Lower lobe of right lung (tissue), 2 donors: Measurements from ENCODE around the gene C11orf98. TPM values are rescaled to one million over a fixed set of nuclear protein-coding genes. Genes with fewer than 3 reads are reported as not detected.
"Not testable (repeated sequence)": the region's sequence is repeated elsewhere in the genome, so short reads cannot be mapped to it uniquely, and the experiment has no call there.

Experiments used
- ATAC-seq, 2 donors: fragments of 200-7000 bp; cut with Tn5 transposase; one replicate each; pipeline ENCODE4 v1.9.1; 2020 to 2022; ENCODE audit warnings: mild to moderate bottlenecking in 2 of 2, moderate library complexity in 2 of 2
- DNase-seq: peaks from one replicate; pipeline ENCODE4 v3.0.0-alpha.2; 2020
- H3K27ac ChIP-seq: fragments of 200-600 bp; one replicate; pipeline ENCODE4 v1.8.0; 2022
- H3K27me3 ChIP-seq: fragments of 200-600 bp; one replicate; pipeline ENCODE4 v1.8.0; 2022; ENCODE audit warnings: low read depth
- H3K36me3 ChIP-seq: fragments of 200-600 bp; one replicate; pipeline ENCODE4 v1.8.0; 2022; ENCODE audit warnings: mild to moderate bottlenecking
- H3K4me1 ChIP-seq: fragments of 200-600 bp; one replicate; pipeline ENCODE4 v1.8.0; 2022
- H3K4me3 ChIP-seq: fragments of 200-600 bp; one replicate; pipeline ENCODE4 v1.8.0; 2022; ENCODE audit warnings: mild to moderate bottlenecking
- H3K9me3 ChIP-seq: fragments of 200-600 bp; one replicate; pipeline ENCODE4 v1.8.0; 2022
- intact Hi-C: fragments of 100-400 bp; cut with DNase I; formaldehyde crosslinking; loops from one replicate; pipeline ENCODE4 v1.11.0; 2022
- total RNA-seq: library from RNA; stranded (reverse); fragmentation: NEBNext Ultra II Directional; extraction: Animal tissue kit (Norgen Biotek cat#: 25700); gene quantifications from one replicate; pipeline ENCODE4 v1.2.1, GENCODE V29; 2021
- TF ChIP-seq, protein P1 (sequence below): fragments of 200-600 bp; IDR thresholded peaks from one replicate; pipeline ENCODE4 v1.8.0; 2022; ENCODE audit warnings: antibody characterized with exemption, mild to moderate bottlenecking
- donor health status: DM: no; HTN: yes; CAD: no; lungs with severe emphysema.

Gene C11orf98
- total RNA-seq, 1 donor from 2014 or later = 37.1 TPM

DNA sequence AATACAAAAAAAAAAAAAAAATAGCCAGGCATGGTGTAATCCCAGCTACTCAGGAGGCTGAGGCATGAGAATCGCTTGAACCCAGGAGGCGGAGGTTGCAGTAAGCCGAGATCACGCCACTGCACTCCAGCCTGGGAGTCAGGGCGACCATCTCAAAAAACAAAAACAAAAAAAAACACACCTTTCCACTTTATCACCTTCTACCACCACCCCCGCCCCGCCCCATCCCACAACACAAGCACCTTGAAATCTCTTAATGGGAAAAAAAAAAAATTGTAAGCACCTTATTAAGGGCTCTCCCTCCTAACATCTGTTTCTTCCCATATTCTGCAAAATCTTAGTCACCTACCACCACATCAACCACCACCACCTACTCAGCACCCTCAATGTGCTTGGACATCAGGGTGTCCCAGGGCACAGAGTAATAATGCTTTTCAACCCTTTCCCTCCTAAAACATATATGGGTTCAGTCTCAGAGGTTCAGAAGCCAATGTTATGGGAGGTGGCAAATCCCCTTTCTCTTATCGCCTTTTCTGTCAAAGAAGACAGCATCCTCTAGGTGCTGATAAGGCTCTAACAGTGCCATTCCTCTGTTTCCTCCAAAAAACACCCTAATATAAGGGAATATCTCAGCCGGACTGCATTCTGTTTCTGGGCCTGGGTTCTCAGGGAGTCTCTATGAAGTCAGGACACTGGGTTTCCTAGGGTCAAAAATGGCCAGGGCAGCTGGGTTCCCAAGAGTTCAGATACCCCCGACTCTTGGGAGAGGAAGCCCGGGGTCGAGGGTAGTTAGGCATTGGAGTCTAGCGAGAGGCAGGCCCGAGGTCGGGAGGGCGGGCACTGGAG is 12.6 kb downstream of the C11orf98 start:
- no peak for ATAC-seq
- Histone ChIP-seq H3K4me1 (peaks cover 23% of the 10 kb centered on the region), H3K9me3 (no peaks in the 10 kb centered on the region), H3K27me3 (no peaks in the 10 kb centered on the region), H3K27ac (peak overlapping the region; percentile 91), H3K4me3 (peak overlapping the region; percentile 80), H3K36me3 (peaks cover 22% of the 10 kb centered on the region)
- intact Hi-C loops = no loop called here
- no peak for DNase-seq
- TF ChIP-seq, protein P1, sequence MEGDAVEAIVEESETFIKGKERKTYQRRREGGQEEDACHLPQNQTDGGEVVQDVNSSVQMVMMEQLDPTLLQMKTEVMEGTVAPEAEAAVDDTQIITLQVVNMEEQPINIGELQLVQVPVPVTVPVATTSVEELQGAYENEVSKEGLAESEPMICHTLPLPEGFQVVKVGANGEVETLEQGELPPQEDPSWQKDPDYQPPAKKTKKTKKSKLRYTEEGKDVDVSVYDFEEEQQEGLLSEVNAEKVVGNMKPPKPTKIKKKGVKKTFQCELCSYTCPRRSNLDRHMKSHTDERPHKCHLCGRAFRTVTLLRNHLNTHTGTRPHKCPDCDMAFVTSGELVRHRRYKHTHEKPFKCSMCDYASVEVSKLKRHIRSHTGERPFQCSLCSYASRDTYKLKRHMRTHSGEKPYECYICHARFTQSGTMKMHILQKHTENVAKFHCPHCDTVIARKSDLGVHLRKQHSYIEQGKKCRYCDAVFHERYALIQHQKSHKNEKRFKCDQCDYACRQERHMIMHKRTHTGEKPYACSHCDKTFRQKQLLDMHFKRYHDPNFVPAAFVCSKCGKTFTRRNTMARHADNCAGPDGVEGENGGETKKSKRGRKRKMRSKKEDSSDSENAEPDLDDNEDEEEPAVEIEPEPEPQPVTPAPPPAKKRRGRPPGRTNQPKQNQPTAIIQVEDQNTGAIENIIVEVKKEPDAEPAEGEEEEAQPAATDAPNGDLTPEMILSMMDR = no peak

DNA sequence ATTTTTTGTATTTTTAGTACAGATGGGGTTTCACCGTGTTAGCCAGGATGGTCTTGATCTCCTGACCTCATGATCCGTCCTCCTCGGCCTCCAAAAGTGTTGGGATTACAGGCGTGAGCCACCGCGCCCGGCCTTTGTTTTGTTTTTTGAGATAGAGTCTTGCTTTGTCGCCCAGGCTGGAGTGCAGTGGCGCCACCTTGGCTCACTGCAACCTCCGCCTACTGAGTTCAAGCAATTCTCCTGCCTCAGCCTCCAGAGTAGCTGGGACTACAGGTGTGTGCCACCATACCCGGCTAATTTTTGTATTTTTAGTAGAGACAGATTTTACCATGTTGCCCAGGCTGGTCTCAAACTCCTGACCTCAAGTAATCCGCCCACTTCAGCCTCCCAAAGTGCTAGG is 14.7 kb downstream of the C11orf98 start:
- intact Hi-C loops, H3K4me3 ChIP-seq, H3K27me3 ChIP-seq, H3K9me3 ChIP-seq, DNase-seq, ATAC-seq, H3K27ac ChIP-seq: not testable (repeated sequence)
- H3K36me3 ChIP-seq = peaks cover 22% of the 10 kb centered on the region
- H3K4me1 ChIP-seq = peaks cover 35% of the 10 kb centered on the region

DNA sequence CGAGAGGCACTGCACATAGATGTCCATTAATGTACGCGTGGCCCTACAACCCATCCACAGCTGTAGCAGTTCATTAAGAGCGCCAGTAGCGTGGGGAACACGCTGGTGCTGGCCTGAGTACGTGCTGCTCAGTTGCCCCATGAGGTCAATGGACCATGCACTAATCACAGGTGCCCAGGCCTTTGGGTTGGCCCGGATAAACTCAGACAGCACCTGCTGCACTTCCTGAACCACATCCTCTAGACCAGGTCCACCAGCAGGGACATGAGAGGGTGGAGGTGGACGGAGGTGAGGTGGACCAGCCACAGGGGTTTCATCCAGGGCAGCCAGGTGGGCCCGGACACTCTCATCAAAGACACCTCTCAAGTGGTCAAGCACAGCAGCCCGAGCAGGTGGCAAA is 15.5 kb downstream of the C11orf98 start:
- no peak for ATAC-seq
- Histone ChIP-seq H3K36me3 (peaks cover 26% of the 10 kb centered on the region), H3K4me3 (no peak overlapping the region), H3K27ac (no peak overlapping the region), H3K9me3 (no peaks in the 10 kb centered on the region), H3K4me1 (peaks cover 43% of the 10 kb centered on the region), H3K27me3 (no peaks in the 10 kb centered on the region)
- DNase-seq = no peak
- intact Hi-C loops = no loop called here
- TF ChIP-seq, protein P1 = no peak

DNA sequence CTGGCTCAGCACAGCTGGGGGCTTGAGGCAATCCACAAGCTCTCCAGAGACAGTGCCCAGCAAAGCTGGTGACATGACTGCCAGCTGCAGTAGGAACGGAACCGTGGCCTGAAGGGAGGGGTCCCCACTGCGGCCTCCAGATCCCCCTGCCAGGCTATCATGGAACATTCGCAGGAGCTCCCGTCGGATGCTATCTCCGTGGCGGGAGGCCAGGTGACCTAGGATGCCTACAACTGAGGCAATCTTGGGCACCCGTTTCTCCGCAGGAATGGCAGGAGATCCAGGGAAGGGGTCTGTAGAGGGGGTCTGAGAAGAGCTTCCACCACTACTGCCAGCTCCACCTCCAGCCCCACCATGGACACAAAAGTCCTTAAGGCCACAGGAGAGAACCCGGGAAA is 16.0 kb downstream of the C11orf98 start:
- no peak overlapping the region for H3K27ac ChIP-seq
- H3K36me3 ChIP-seq = peaks cover 31% of the 10 kb centered on the region
- no peaks in the 10 kb centered on the region for H3K27me3 ChIP-seq
- H3K4me1 ChIP-seq = peaks cover 44% of the 10 kb centered on the region
- H3K9me3 ChIP-seq = no peaks in the 10 kb centered on the region
- ATAC-seq (no peak), DNase-seq (no peak)
- TF ChIP-seq, protein P1 = no peak
- no peak overlapping the region for H3K4me3 ChIP-seq
- intact Hi-C loops = no loop called here

DNA sequence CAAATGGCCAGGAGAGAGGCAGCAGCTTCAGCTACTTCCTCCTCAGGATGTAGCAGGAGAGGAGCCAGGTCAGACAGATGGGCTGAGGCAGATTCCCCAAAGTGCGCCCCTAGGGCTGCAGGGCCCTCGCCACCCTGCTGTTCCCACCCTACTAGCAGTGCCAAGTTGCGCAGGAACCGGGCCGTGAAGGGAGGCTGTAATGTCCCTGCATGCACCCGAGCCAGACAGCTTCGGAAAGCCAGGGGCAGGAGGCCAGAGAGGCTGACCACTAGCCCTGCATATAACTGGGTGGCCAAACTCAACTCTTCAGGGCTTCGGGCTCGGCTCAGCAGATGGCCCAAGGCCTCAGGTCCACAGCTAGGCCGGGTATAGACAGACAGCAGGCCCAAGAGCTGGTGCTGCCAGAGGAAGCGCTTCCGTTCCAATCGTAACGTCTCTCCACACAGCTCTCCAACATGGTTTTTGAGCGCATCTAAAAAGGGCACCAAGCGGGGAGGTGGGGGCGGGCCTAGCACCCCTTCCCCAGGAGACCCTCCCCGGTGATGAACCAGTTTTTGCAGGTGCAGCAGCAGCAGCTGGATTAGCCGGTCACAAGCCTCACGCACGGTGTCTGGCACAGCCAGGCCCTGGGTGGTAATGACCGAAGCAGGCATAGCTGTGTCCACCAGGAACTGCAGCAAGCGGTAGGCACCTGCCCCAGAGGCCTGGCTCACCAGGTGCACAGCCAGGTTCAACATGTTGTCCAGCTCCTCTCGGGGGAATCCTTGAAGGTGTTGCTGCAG is 16.6 kb downstream of the C11orf98 start:
- ATAC-seq (no peak), DNase-seq (no peak)
- intact Hi-C loops = no loop called here
- H3K27me3 ChIP-seq = no peaks in the 10 kb centered on the region
- H3K36me3 ChIP-seq = peaks cover 37% of the 10 kb centered on the region
- TF ChIP-seq, protein P1 = no peak
- no peaks in the 10 kb centered on the region for H3K9me3 ChIP-seq
- H3K4me1 ChIP-seq = peaks cover 44% of the 10 kb centered on the region
- H3K4me3 ChIP-seq = no peak overlapping the region
- no peak overlapping the region for H3K27ac ChIP-seq

DNA sequence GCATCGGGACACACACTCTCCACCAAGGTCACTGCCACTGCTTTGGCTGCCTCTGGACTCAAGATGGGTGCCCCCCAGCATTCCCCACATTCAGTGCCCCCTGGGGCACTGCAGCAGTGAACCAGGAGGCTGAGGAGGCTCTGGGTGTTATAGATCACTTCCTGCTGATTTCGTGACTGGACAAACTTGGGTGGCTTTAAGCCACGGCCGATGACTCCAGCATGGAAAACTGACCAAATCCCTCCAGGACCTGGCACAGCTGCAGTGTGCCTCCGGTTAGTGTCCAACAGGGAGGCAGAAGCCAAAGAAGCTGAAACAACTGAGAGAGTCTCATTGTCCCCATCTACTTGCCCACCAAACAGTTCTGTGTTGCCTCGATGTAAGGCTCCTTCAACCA is 17.4 kb downstream of the C11orf98 start:
- no peak for DNase-seq
- Histone ChIP-seq H3K27ac (no peak overlapping the region), H3K9me3 (no peaks in the 10 kb centered on the region), H3K36me3 (peaks cover 44% of the 10 kb centered on the region), H3K4me1 (peaks cover 43% of the 10 kb centered on the region), H3K27me3 (no peaks in the 10 kb centered on the region), H3K4me3 (no peak overlapping the region)
- intact Hi-C loops = no loop called here
- ATAC-seq = no peak
- TF ChIP-seq, protein P1 = no peak
